GM23248 (cell line): Measurements from ENCODE around the gene EDAR.

ENCODE experiments used
- EZH2 ChIP-seq: fragments of 200-600 bp; sonication (generic); IDR thresholded peaks from 2 replicates; pipeline ENCODE4 v1.6.1; 2018; ENCODE audit warnings: antibody characterized with exemption, mild to moderate bottlenecking; ENCODE audit not compliant: insufficient read depth, poor library complexity, severe bottlenecking
- EZH2phosphoT487 ChIP-seq: fragments of 200-600 bp; sonication (generic); IDR thresholded peaks from 2 replicates; pipeline ENCODE4 v1.6.1; 2018; ENCODE audit warnings: antibody characterized with exemption, moderate library complexity, mild to moderate bottlenecking, low read depth; ENCODE audit not compliant: insufficient read depth

DNA sequence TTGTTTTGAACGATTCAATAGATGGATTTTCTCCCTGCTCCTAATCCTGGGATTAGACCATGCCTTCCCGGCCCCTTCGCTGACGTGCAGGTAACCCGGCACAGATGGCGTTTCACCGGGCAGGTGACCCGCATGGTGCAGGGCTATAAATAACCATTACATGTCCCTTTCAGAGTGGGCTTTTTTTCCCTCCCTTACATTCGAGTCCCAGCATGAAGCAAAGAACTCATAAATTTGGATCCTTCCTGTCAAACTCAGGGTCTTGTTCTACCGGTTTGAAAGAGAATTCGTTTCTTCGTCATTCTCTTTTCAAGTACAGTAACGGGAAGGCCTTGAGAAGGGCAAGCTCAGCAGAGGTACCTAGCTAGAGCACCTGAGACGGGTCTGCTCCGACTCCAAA lies 46.1 kb downstream of the EDAR start:
- TF ChIP-seq EZH2 (no peak), EZH2phosphoT487 (no peak)
